GM12878 (cell line): ENCODE results near the gene TATDN3.

Source experiments
- ATF3 ChIP-seq: IDR thresholded peaks from 2 replicates; pipeline ENCODE4 v1.6.1; 2011; ENCODE audit warnings: low read depth, mild to moderate bottlenecking, low read length, moderate library complexity, borderline replicate concordance; ENCODE audit errors: extremely low read depth
- CTCF ChIP-seq, 3 experiments: IDR thresholded peaks in 2 of 3; conservative IDR thresholded peaks in 1 of 3; 2 replicates each; pipeline ENCODE4 v1.5.1; 2011; ENCODE audit warnings: low read depth in 3 of 3, low read length in 3 of 3, mild to moderate bottlenecking in 3 of 3, control low read depth in 2 of 3, moderate library complexity in 2 of 3, inconsistent platforms in 1 of 3, mixed read lengths in 1 of 3; ENCODE audit not compliant: control insufficient read depth in 2 of 3, insufficient read depth in 1 of 3; ENCODE audit errors: extremely low read depth in 1 of 3
- JUND ChIP-seq: IDR thresholded peaks from 2 replicates; pipeline ENCODE4 v1.6.1; 2012; ENCODE audit warnings: low read depth, mild to moderate bottlenecking, low read length, improper control_type of control experiment, moderate library complexity
- MXI1 ChIP-seq: fragments of 150-350 bp; IDR thresholded peaks from 2 replicates; pipeline ENCODE4 v1.6.1; 2011; ENCODE audit warnings: low read depth, mild to moderate bottlenecking, inconsistent platforms, low read length, improper control_type of control experiment
- POLR2AphosphoS5 ChIP-seq: IDR thresholded peaks from 2 replicates; pipeline ENCODE4 v1.6.1; 2011; ENCODE audit warnings: mild to moderate bottlenecking, low read length, inconsistent platforms

- TF ChIP-seq CTCF (IDR thresholded peaks at IDR 0.05 in 2 of 3, conservative IDR thresholded peaks at IDR 0.05 in 1 of 3; ENCODE audit: control insufficient read depth in 2 of 3, extremely low read depth in 1 of 3, insufficient read depth in 1 of 3, low read depth in 3 of 3, low read length in 3 of 3), result no peak
- no peak for TF ChIP-seq JUND
- no peak for TF ChIP-seq POLR2AphosphoS5
- TF ChIP-seq MXI1, result no peak
- TF ChIP-seq ATF3, result no peak
These were observed 37.0 kb upstream of the TATDN3 start for GRCh38 chr1:212754680-212755079.
